ENCODE measurements around the gene MAMSTR.
"Not testable (repeated sequence)": the region's sequence is repeated elsewhere in the genome, so short reads cannot be mapped to it uniquely, and the experiment has no call there.

Gene MAMSTR, protein sequence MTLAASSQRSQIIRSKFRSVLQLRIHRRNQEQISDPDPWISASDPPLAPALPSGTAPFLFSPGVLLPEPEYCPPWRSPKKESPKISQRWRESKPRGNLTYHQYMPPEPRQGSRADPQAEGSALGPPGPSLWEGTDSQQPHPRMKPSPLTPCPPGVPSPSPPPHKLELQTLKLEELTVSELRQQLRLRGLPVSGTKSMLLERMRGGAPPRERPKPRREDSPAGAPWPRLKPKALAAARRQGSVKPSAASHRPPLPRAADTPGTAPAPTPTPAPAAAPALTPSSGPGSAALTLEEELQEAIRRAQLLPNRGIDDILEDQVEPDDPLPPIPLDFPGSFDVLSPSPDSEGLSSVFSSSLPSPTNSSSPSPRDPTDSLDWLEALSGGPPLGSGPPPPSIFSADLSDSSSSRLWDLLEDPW

DNA sequence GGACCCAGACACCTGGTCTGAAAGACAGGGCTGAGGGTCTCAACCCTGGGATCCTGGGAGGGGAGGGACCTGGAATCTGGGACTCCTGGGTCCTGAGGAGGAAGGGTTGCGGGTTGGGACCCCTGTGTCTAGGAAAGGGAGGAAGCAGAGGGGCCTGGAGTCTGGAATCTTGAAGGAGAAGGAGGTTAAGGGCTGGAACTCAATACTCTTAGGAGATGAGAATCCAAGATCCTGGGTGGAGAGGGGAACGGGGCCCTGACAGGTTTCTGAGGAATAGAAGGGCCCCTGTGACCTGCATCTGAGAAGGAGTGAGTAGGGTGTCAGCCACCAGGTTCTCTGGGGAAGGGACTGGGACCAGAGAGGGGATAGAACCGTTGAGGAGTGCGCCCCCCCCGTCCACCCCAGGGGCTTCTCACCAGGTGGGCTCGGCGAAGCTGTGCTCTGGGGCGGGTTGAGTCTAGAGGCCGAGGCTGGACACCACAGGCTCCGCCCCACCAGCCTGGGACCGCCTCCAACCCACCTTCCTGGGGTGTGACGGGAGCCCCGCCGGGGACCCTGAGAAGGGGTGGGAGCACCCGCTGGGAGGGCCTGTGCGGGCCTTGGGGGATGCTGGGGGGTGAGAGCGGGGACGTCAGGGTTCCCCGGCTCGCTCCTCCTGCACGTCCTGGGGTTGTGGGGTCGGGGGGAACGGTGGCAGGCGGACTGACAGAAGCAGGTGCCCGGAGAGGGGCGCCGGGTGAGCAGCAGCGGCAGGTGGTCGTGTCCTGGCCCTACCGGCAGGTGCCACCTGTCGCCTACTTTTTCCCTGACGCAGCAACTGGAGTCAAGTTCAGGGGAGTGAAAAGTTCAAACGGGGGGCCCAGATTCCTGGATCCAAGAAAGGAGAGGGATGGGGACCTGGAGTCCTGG, at the start of gene MAMSTR:
Gene MAMSTR (minus strand): TSS at position 463 of the 909 bp plus-strand sequence. CDS start 694 bp downstream, outside the sequence.
- DNase-seq (ENCODE audit: low read depth in 2 of 2): no peak

DNA sequence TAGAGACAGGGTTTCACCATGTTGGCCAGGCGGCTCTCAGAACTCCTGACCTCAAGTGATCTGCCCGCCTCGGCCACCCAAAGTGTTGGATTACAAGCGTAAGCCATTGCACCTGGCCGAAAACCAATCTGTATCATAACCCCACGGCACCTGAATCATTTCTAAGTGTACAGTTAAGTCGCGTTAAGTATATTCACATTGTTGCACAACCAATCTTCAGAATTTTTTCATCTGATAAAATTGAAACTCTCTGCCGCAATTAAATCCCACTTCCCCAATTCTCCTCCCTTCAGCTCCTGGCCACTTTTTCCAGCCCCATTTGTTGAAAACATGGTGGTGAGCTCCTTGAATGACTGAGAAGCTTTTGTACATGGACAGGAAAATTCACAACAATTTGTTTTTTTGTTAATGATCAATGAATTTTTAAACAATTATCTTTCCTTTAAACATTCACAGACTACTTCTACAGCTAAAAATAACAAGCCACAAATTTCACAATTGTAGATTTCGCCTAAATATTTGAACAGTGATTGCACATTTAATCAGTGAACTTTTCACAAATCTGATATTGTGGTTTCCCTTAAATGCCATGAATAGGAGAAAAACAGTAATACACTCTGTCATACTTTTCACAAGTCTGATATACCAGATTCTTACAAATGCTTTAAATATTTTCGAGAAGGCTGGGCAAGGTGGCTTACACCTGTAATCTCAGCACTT, 49.6 kb upstream of the MAMSTR start:
- no peak for DNase-seq (ENCODE audit: low read depth in 2 of 2)

DNA sequence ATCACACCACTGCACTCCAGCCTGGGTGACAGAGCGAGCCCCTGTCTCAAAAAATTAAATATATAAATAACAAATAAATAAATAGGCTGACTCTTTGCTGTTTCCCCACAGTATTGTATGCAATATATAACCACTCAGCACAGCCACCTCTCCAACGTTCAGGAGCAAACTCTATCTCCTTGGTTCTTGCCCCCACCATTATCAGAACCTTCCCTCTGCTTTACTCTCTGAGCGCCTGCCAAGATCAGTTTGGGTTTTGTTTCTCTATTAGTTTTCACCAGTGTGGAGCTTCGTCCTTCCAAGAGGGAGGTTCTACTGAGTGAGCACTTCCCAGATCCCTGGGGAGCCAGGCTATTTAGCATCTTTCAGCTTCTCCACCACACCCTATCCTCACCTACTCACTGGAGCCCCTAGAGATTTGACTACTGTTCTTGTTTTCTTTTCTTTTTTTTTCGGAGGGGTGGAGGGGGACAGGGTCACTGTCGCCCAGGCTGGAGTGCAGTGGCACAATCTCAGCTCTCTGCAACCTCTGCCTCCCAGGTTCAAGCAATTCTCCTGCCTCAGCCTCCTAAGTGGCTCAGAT, 48.7 kb upstream of the MAMSTR start:
- DNase-seq (ENCODE audit: low read depth in 2 of 2): not testable (repeated sequence)

DNA sequence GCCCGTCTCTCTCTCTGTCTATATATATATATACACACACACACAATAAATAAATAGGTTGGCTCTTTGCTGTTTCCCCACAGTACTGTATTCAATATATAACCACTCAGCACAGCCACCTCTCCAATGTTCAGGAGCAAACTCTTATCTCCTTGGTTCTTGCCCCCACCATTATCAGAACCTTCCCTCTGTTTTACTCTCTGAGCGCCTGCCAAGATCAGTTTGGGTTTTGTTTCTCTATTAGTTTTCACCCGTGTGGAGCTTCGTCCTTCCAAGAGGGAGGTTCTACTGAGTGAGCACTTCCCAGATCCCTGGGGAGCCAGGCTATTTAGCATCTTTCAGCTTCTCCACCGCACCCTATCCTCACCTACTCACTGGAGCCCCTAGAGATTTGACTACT, 46.3 kb upstream of the MAMSTR start:
- not testable (repeated sequence) for DNase-seq (ENCODE audit: low read depth in 2 of 2)

DNA sequence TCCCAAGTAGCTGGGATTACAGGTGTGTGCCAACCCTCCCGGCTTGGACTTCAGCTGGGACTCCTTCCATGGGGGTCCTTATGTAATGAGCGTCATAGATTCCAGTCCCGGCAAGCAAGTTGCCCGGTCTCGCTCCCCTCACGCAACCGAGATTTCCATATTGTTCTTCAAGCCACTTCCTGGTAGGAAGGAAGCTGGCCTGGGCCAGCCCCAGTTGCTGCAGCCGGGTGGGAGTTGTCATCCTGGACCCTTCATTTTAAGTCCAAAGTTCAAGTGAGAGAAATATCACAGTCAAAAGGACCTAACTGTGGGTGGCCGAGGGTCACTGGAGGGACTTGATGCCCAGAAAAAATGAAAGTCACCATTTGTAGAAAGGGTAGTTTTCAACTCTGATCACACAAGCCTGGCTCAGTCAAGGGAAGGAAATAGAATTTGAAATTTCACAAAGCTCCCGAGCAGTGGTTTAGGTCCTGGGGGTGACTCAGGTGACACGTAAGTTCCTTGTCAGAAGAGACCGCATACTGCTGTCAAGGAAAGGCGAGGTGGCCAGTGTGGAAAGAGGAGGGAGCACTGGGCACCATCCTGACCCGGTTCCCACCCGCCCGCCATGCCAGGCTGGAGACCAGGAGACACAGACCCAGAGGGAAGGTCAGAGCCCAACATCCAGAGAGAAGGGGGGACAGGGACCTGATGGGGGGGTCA, 41.1 kb upstream of the MAMSTR start:
- no peak for DNase-seq (ENCODE audit: low read depth in 2 of 2)

DNA sequence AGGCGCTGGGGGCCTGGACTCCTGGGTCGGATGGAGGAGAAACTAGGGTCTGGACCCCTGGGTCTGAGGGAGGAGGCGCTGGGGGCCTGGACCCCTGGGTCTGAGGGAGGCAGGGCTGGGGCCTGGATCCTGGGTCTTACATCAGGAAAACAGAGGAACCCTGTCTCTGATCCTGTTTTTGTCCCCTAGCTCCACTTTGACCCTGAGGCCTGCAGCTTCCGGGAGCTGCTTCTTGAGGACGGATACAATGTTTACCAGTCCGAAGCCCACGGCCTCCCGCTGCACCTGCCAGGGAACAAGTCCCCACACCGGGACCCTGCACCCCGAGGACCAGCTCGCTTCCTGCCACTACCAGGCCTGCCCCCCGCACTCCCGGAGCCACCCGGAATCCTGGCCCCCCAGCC, 38.2 kb upstream of the MAMSTR start:
- no peak for DNase-seq (ENCODE audit: low read depth in 2 of 2)

DNA sequence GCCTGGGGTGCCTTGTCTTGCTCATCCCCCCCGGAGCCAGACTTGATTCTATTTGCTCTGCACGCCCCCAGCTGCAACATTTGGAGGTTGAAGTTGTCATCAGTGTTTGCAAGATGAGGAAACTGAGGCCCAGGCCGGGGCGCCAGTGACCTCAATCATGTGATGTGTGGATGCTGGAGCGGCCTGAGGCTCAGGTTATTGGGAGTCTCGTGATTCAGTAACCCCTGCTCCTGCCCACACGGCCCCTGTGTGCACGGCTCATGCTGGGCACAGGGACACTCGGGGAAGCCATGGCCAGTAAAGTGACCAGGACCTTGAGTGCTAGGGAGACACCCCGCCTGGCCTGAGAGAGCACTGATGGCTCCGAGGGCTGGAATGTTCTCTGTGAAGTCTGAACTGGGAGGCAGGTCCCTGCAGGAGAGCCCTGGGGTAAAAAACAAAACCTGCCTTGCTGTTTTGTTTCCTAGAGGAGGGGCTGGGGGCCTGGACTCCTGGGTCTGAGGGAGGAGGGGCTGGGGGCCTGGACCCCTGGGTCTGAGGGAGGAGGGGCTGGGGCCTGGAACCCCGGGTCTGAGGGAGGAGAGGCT, 37.7 kb upstream of the MAMSTR start:
- DNase-seq (ENCODE audit: low read depth in 2 of 2): no peak

DNA sequence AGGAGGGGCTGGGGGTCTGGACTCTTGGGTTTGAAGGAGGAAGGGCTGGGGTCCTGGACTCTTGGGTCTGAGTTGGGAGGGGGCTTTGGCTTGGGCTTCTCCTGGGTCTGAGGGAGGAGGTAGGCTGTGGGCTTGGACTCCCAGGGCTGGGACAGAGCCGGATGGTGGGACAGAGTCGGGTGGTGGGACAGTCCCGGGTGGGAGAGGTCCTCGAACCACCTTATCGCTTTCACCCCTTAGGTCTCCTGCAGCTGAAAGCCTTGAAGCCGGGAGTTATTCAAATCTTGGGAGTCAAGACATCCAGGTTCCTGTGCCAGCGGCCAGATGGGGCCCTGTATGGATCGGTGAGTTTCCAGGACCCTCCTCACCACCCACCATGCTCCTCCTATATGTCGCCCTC, 37.2 kb upstream of the MAMSTR start:
- DNase-seq (ENCODE audit: low read depth in 2 of 2): no peak

DNA sequence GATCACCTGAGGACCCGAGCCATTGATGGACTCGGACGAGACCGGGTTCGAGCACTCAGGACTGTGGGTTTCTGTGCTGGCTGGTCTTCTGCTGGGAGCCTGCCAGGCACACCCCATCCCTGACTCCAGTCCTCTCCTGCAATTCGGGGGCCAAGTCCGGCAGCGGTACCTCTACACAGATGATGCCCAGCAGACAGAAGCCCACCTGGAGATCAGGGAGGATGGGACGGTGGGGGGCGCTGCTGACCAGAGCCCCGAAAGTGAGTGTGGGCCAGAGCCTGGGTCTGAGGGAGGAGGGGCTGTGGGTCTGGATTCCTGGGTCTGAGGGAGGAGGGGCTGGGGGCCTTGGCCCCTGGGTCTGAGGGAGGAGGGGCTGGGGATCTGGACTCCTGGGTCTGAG, 36.7 kb upstream of the MAMSTR start:
- DNase-seq (ENCODE audit: low read depth in 2 of 2): no peak

DNA sequence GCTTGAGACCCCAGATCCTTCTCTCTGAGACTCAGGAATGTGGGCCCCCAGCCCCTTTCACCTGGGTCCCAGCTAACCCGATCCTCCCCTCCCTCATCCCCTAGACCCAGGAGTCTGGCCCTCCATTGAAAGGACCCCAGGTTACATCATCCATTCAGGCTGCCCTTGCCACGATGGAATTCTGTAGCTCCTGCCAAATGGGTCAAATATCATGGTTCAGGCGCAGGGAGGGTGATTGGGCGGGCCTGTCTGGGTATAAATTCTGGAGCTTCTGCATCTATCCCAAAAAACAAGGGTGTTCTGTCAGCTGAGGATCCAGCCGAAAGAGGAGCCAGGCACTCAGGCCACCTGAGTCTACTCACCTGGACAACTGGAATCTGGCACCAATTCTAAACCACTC, 36.3 kb upstream of the MAMSTR start:
- DNase-seq (ENCODE audit: low read depth in 2 of 2): no peak

DNA sequence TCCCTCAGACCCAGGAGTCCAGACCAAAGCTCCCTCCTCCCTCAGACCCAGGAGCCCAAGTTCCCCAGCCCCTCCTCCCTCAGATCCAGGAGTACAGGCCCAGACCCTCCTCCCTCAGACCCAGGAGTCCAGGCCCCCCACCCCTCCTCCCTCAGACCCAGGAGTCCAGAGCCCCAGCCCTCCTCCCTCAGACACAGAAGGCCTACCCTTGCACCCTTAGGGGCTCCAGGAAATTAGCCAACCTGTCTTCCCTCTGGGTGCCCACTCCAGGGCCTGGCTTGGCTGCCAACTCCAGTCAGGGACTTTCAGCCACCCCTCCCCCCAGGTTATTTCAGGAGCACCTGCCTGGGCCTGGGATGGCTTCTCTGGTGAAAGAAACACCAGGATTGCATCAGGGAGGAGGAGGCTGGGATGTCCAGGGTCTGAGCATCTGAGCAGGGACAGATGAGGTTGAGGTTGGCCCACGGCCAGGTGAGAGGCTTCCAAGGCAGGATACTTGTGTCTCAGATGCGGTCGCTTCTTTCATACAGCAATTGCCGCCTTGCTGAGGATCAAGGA, 35.6 kb upstream of the MAMSTR start, which contains the start of gene FGF21:
Gene FGF21 (plus strand): TSS at position 441 of the 558 bp plus-strand sequence. CDS start 713 bp downstream, outside the sequence.
- no peak for DNase-seq (ENCODE audit: low read depth in 2 of 2)

DNA sequence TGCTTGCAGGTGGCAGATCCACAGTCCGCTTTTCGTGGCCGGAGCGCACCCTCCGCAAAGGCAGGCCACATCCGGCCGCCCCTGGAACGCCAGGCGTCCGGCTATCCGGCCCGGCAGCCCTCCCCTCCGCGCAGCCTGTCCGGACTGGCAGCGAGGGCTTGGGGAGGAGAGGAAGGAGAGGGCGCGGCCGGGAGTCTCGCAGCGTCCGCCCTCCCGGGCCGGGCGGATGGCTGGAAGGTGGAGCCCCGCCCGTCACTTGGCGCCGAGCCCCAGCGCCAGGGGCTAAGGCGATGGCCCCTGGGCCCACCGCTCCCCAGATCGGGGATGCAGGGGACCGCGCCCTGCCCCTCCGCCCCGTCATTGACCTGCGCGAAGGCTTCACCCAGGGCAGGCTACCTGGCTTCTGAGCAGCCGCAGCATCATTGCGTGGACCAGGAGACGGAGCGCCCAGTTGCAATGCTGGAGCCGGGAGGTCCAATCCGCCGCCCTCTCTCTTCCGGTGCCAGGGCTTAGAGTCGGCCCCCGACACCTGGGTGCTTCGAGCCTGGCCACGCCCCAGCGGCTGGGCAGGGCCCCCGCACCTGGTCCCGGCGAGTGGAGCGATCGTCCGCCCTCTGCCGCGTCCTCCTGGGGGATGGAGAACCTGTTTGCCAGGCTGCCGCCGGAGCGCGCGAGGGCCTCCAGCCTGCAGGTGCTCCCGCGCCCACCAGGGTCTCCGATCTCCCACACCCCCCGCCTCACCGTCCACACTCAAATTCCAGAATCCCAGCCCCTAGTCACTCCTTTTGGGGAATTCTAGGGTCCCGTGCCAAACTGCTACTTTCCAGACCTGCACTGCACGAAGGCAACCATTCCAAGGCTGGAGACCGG, 33.2 kb upstream of the MAMSTR start, which contains the start of gene FUT1:
Gene FUT1 (minus strand): TSS at position 146 of the 870 bp plus-strand sequence. CDS start 1,360 bp downstream, outside the sequence.
- no peak for DNase-seq (ENCODE audit: low read depth in 2 of 2)

DNA sequence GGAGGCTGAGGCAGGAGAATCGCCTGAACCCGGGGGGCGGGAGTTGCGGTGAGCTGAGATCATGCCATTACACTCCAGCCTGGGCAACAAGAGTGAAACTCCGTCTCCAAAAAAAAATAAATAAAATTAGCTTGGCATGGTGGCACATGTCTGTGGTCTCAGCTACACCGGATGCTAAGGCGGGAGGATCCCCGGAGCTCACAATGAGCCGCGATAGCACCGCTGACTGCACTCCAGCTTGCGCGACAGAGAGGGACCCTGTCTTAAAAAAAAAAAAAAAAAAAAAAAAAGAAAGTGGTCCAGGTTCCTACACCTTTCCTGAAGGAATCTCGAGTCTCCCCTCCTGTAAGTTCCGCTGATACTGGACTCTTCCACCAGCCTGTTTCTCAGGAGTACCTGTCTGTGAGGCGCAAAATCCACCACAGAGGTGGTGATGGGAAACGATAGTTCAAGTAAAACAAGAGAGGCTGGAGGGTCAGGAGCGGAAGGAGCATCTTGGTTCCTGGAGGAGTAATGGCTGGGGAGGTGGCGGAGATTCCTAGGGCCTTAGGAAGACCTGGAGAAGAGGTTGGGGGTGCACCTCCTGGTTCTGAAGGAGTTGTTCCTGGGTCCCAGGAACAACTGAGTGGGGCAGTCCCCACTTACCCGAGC, 32.4 kb upstream of the MAMSTR start:
- no peak for DNase-seq (ENCODE audit: low read depth in 2 of 2)

DNA sequence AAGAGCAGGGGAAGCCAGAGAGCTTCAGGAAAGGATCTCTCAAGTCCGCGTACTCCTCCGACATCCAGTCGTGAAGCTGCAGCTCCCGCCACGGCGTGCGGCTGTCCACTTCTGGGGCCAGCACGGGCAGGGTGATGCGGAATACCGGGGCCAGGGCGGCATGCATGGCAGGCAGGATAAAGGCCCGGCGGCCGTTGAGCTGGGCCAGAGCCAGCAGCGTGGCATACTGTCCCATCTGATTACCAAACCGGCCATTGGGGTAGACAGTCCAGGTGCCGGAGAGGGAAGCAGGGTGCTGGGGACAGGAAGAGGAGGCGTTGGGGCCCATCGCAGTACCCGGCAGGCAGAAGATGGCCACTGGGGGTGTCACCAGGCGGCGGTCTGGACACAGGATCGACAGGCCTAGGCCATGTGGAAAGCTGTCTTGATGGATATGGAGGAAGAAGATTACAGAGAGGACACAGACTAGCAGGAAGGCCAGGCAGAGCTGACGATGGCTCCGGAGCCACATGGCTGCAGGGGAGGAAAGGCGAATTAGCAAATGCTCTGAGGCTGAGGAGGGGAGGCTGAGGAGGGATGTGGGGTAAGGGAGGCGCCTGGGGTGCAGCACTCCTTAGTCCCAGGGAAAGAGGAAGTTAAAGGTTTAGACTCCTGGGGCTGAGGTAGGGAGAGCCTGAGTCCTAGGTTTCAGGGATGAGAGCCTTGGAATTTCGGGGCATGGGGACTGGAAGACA, 31.4 kb upstream of the MAMSTR start:
- DNase-seq (ENCODE audit: low read depth in 2 of 2): no peak

DNA sequence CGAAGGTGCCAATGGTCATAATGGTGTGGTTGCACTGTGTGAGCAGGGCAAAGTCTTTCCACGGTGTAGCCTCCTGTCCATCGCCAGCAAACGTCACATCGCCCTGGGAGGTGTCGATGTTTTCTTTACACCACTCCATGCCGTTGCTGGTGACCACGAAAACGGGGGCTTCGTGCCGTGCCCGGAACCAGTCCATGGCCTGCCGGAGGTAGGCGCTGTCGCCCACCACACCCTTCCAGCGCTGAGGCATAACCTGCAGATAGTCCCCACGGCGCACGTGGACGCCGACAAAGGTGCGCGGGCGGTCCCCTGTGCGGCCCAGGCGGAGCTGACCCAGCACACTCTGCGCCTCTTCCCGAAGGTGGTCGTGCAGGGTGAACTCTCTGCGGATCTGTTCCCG, 30.8 kb upstream of the MAMSTR start:
- no peak for DNase-seq (ENCODE audit: low read depth in 2 of 2)

DNA sequence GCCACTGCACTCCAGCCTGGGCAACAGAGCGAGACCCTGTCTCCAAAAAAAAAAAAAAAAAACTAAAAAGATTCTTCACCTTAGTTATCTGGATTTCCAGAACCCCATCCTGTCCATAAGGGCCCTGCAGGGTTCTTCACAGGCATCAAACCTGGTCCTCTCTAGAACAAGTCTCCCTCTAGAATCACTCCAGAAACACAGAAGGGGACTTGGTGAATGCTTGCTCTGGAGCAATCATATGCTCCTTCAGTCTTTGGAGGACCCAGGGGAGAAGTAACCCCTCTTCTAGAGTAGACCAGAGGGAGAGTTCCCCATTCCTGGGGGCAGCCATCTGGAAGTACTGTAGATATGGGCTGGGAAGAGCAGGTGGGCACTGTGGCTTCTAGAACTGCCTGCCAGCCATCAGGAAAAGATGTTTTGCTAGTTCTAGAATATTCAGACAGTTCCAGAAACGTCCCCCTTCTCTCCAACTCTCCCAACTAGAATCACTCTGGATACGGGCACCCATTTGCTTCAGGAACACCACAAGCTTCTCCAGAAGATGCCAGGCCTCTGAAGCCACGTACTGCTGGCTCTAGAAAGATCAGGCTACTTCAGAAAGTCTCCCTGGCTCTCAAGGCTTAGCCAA, 30.2 kb upstream of the MAMSTR start:
- no peak for DNase-seq (ENCODE audit: low read depth in 2 of 2)

All from stimulated activated CD8-positive, alpha-beta memory T cell treated with anti-CD3 and anti-CD28 coated beads, Interleukin-7, amount 100 ng/mL, for 4 hours (primary cell).